Left lung (tissue), 10 donors: Measurements from ENCODE around the gene STEAP2. TPM values are rescaled to one million over a fixed set of nuclear protein-coding genes. Genes with fewer than 3 reads are reported as not detected.
A peak's percentile ranks its signal among the peaks of the same experiment; 100 is the strongest.
"Not testable (repeated sequence)": the region's sequence is repeated elsewhere in the genome, so short reads cannot be mapped to it uniquely, and the experiment has no call there.

ENCODE experiments used
- ATAC-seq: fragments of 200-7000 bp; cut with Tn5 transposase; one replicate; pipeline ENCODE4 v1.9.1; 2020; ENCODE audit warnings: moderate library complexity
- DNase-seq, 4 donors: peaks; one replicate each; pipeline ENCODE4 v3.0.0-alpha.2; 2013 to 2020
- H3K27ac ChIP-seq, 2 donors: fragments of 200-600 bp; sonication (generic) in 1 of 2; one replicate each; pipeline versions ENCODE4 v1.5.0 to v1.8.0; 2020 to 2021
- H3K27me3 ChIP-seq, 2 donors: fragments of 200-600 bp; sonication (generic) in 1 of 2; one replicate each; pipeline versions ENCODE4 v1.5.0 to v1.8.0; 2020 to 2021
- H3K36me3 ChIP-seq, 2 donors: fragments of 200-600 bp; sonication (generic) in 1 of 2; one replicate each; pipeline versions ENCODE4 v1.5.0 to v1.8.0; 2020 to 2021
- H3K4me1 ChIP-seq, 2 donors: fragments of 200-600 bp; one replicate each; pipeline ENCODE4 v1.8.0; 2021
- H3K4me3 ChIP-seq, 2 donors: fragments of 200-600 bp; sonication (generic) in 1 of 2; one replicate each; pipeline versions ENCODE4 v1.5.0 to v1.8.0; 2020 to 2021; ENCODE audit warnings: mild to moderate bottlenecking in 1 of 2
- H3K9me3 ChIP-seq, 2 donors: fragments of 200-600 bp; sonication (generic) in 1 of 2; one replicate each; pipeline versions ENCODE4 v1.5.0 to v1.8.0; 2020 to 2021
- intact Hi-C, 2 donors: fragments of 100-400 bp; cut with DNase I; formaldehyde crosslinking; loops; one replicate each; pipeline versions ENCODE4 v1.11.2 to v1.14.2; 2022
- polyA plus RNA-seq, 6 donors: library from polyadenylated mRNA; unstranded; fragments of 120-200 nt; gene quantifications; one replicate each; pipeline ENCODE4 v1.2.1, GENCODE V29; 2013; ENCODE audit not compliant: insufficient read length in 6 of 6
- total RNA-seq, 2 donors: library from RNA; stranded (reverse); fragmentation: NEBNext Ultra II Directional; extraction: Animal tissue kit (Norgen Biotek cat#: 25700); gene quantifications; one replicate each; pipeline ENCODE4 v1.2.1, GENCODE V29; 2021
- TF ChIP-seq, protein P1 (sequence below), 2 donors: fragments of 200-600 bp; sonication (generic) in 1 of 2; IDR thresholded peaks; one replicate each; pipeline versions ENCODE4 v1.5.0 to v1.8.0; 2021; ENCODE audit warnings: antibody characterized with exemption in 2 of 2
- donor health status: DM: no; HTN: yes; CAD: no.
- donor health status: DM: no; HTN: no; CAD: no.

Gene STEAP2
- total and polyA plus RNA-seq, 8 donors, result 5.8 to 24.6 (median 7.1) TPM

DNA sequence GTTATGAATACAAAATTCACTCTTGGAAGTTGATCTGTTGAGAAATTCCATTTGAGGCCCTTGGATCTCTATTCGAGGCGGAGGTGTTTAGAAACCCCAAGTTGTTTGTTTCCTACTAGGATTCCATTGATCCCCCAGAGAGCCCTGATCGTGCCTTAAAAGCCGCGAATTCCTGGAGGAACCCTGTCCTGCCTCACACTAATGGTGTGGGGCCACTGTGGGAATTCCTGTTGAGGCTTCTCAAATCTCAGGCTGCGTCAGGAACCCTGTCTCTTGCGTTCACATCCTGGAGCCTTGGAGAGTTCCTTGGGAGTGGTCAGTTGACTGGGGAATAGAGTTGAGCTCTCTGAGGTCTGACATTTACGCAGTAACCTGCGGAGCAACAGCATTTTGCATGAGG, 34.6 kb downstream of the STEAP2 start:
- H3K4me1 ChIP-seq, result peaks cover 0 to 11% of the 10 kb centered on the region in 2 donors
- no peaks in the 10 kb centered on the region for H3K9me3 ChIP-seq
- TF ChIP-seq, protein P1, sequence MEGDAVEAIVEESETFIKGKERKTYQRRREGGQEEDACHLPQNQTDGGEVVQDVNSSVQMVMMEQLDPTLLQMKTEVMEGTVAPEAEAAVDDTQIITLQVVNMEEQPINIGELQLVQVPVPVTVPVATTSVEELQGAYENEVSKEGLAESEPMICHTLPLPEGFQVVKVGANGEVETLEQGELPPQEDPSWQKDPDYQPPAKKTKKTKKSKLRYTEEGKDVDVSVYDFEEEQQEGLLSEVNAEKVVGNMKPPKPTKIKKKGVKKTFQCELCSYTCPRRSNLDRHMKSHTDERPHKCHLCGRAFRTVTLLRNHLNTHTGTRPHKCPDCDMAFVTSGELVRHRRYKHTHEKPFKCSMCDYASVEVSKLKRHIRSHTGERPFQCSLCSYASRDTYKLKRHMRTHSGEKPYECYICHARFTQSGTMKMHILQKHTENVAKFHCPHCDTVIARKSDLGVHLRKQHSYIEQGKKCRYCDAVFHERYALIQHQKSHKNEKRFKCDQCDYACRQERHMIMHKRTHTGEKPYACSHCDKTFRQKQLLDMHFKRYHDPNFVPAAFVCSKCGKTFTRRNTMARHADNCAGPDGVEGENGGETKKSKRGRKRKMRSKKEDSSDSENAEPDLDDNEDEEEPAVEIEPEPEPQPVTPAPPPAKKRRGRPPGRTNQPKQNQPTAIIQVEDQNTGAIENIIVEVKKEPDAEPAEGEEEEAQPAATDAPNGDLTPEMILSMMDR (IDR thresholded peaks at IDR 0.05), result no peak
- ATAC-seq (peak; percentile 12), DNase-seq (peak in 2 of 4 donors; percentile 6 to 16)
- H3K27ac ChIP-seq, result peak overlapping the region in 1 of 2 donors; percentile 55
- H3K36me3 ChIP-seq, result no peaks in the 10 kb centered on the region
- peaks cover 0 to 38% of the 10 kb centered on the region in 2 donors for H3K27me3 ChIP-seq
- intact Hi-C loops, result no loop called here
- peak overlapping the region; percentile 60 to 70 for H3K4me3 ChIP-seq

DNA sequence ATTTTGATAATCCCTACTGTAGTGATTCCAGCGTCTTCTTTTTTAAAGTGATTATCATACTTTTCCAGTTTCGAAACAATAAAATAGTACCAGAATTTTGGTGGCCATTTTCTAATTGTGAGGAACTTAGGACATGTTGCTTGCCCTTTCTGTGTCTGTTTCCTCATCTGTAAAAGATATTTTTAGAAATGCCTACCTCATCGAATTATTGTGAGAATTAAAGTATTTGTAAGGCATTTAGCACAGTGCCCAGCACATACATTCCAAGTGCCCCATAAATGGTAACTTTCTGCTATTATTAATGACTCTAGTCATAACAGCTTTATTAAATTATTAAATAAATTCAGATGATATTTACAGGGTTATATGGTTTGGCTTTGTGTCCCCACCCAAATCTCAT, 37.2 kb downstream of the STEAP2 start:
- H3K27ac ChIP-seq, result no peak overlapping the region
- no peaks in the 10 kb centered on the region for H3K36me3 ChIP-seq
- H3K4me3 ChIP-seq, result no peak overlapping the region
- no peak for ATAC-seq
- H3K27me3 ChIP-seq, result peaks cover 0 to 35% of the 10 kb centered on the region in 2 donors
- DNase-seq, result no peak
- H3K9me3 ChIP-seq, result no peaks in the 10 kb centered on the region
- peaks cover 0 to 11% of the 10 kb centered on the region in 2 donors for H3K4me1 ChIP-seq
- intact Hi-C loops, result no loop called here
- TF ChIP-seq, protein P1 (IDR thresholded peaks at IDR 0.05), result no peak

DNA sequence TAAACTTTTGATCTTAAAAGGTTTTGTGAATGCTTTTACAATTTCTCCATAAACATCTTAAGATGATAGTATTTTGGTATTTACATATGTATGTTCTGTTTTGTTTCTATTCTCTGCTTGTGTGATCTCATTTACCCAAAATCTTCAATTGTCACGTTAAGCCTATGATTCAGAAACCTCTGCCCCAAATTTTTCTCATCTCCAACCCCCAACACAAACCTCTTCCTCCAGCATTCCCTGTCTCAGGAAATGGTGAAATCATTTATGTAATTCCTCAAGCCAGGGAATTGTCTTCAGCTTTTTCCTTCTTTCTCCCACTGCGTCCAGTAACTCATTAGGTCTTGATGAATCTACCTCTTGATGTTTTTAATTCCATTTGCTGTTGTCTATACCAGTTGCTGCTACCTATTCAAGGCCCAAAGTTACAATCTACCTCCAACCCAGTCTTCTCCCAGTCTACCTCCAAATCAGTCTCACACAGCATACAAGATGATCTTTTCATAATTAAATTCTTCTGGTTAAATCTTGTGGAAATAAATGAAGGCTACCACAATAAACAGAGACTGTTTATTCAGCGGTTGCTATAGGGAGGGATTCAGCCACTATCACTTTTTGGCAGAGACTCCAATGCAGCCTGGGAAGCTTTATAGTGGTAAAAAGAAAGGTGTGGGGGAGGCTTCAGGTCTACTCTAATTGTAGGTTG, 39.2 kb downstream of the STEAP2 start:
- no peaks in the 10 kb centered on the region for H3K36me3 ChIP-seq
- ATAC-seq, result peak; percentile 46
- H3K4me1 ChIP-seq, result peaks cover 0 to 2% of the 10 kb centered on the region in 2 donors
- no peak for DNase-seq
- TF ChIP-seq, protein P1 (IDR thresholded peaks at IDR 0.05), result no peak
- H3K4me3 ChIP-seq, result no peak overlapping the region
- H3K27ac ChIP-seq, result peak overlapping the region in 1 of 2 donors; percentile 76
- peaks cover 0 to 17% of the 10 kb centered on the region in 2 donors for H3K27me3 ChIP-seq
- intact Hi-C loops, result no loop called here
- H3K9me3 ChIP-seq, result no peaks in the 10 kb centered on the region

DNA sequence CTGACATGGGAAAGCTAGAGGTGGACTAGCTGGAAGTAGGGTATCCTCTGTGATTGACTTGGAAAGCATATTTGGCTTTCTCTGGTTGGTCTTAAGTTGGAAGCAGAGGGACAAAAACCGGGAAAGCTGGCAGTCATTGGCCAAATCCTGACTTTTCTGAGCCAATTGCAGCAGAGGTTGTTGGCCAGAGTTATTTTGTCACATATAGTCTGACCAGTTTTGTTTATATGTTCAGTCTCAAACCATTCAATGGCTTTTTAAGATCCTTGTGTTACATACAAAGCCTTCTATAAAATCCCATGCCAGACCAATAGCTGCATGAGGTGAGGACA, 39.7 kb downstream of the STEAP2 start:
- Histone ChIP-seq H3K9me3 (no peaks in the 10 kb centered on the region), H3K4me3 (no peak overlapping the region), H3K27ac (peak overlapping the region in 1 of 2 donors; percentile 76), H3K4me1 (no peaks in the 10 kb centered on the region), H3K27me3 (peaks cover 0 to 12% of the 10 kb centered on the region in 2 donors), H3K36me3 (no peaks in the 10 kb centered on the region)
- TF ChIP-seq, protein P1 (IDR thresholded peaks at IDR 0.05), result no peak
- intact Hi-C loops, result no loop called here
- DNase-seq (no peak), ATAC-seq (no peak)

DNA sequence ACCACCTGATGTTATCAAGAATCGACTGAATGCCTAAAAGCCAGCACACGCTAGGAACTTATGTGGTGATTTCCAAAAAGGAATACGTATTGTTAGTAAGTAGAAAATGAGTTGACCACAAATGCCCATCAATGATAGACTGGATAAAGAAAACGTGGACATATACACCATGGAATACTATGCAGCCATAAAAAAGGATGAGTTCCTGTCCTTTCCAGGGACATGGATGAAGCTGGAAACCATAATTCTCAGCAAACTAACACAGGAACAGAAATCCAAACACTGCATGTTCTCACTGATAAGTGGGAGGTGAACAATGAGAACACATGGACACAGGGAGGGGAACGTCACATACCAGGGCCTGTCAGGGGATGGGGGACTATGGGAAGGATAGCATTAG, 44.5 kb downstream of the STEAP2 start:
- ATAC-seq, H3K4me1 ChIP-seq, DNase-seq, H3K27ac ChIP-seq, H3K4me3 ChIP-seq, intact Hi-C loops, H3K9me3 ChIP-seq, H3K27me3 ChIP-seq, H3K36me3 ChIP-seq: not testable (repeated sequence)

DNA sequence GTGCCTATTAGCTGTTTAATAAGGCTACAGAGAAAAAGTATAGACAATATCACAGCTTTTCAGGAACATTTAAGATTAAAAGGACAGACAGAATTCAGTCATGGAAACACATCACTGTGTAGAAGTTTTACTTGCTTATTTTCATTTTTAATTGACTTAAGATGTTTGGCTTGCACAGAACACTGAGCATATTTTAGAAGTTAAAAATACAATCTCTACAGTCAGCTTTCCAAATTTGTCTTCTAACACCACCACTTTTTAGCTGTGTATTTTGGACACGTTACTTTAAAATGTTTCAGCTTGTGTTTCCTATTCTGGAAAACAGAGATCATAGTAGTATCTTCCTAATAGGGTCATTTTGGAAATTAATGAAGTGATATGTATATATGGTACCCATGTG, 45.2 kb downstream of the STEAP2 start:
- TF ChIP-seq, protein P1 (IDR thresholded peaks at IDR 0.05), result no peak

More for the DNA sequence above, 45.2 kb downstream of the STEAP2 start:
- Histone ChIP-seq H3K27ac (peak overlapping the region in 1 of 2 donors; percentile 28), H3K27me3 (no peaks in the 10 kb centered on the region), H3K9me3 (no peaks in the 10 kb centered on the region), H3K4me1 (no peaks in the 10 kb centered on the region), H3K36me3 (no peaks in the 10 kb centered on the region), H3K4me3 (no peak overlapping the region)
- intact Hi-C loops, result no loop called here
- ATAC-seq (no peak), DNase-seq (no peak)
